Activated CD8-positive, alpha-beta T cell treated with anti-CD3 and anti-CD28 coated beads for 36 hours (primary cell): ENCODE data around the gene HOXA10. TPM values are rescaled to one million over a fixed set of nuclear protein-coding genes. Genes with fewer than 3 reads are reported as not detected.

Experiments used
- ATAC-seq: fragments of 200-7000 bp; cut with Tn5 transposase; one replicate; pipeline ENCODE4 v1.10.0; 2021; ENCODE audit warnings: mild to moderate bottlenecking, moderate library complexity
- CTCF ChIA-PET: fragments of 350-600 bp; sonication (Branson Sonifier 250); formaldehyde crosslinking; loops from one replicate; lab custom pipeline; 2021; ENCODE audit warnings: antibody characterized with exemption; lab: Charles Lee
- POLR2A ChIA-PET: fragments of 350-600 bp; sonication (Branson Sonifier 250); formaldehyde crosslinking; loops from one replicate; lab custom pipeline; 2021; ENCODE audit warnings: antibody characterized with exemption; lab: Charles Lee
- DNase-seq: peaks from one replicate; pipeline ENCODE4 v3.0.0-alpha.2; 2020
- H3K27ac Mint-ChIP-seq: one replicate; pipeline ENCODE4 v1.8.0; 2021; ENCODE audit warnings: mild to moderate bottlenecking, mixed read lengths
- H3K27me3 Mint-ChIP-seq: one replicate; pipeline ENCODE4 v1.8.0; 2021; ENCODE audit warnings: mixed read lengths
- H3K36me3 Mint-ChIP-seq: one replicate; pipeline ENCODE4 v1.8.0; 2021; ENCODE audit warnings: low read depth, mixed read lengths
- H3K4me1 Mint-ChIP-seq: one replicate; pipeline ENCODE4 v1.8.0; 2021; ENCODE audit warnings: low read depth, mixed read lengths
- H3K4me3 Mint-ChIP-seq: one replicate; pipeline ENCODE4 v1.8.0; 2021; ENCODE audit warnings: mild to moderate bottlenecking, moderate library complexity, mixed read lengths
- H3K9me3 Mint-ChIP-seq: one replicate; pipeline ENCODE4 v1.8.0; 2021; ENCODE audit warnings: mixed read lengths
- intact Hi-C: fragments of 100-400 bp; cut with micrococcal nuclease; formaldehyde crosslinking; loops from one replicate; pipeline ENCODE4 v1.10.0; 2022
- total RNA-seq, 2 experiments: library from RNA; stranded (reverse); gene quantifications; one replicate each; pipeline ENCODE4 v1.2.3, GENCODE V29; 2021
- TF ChIP-seq, protein P1 (sequence below): fragments of 200-600 bp; IDR thresholded peaks from one replicate; pipeline ENCODE4 v1.8.0; 2022; ENCODE audit warnings: antibody characterized with exemption, mild to moderate bottlenecking

Gene HOXA10
- total RNA-seq, 2 experiments from 2014 or later, result not detected

DNA sequence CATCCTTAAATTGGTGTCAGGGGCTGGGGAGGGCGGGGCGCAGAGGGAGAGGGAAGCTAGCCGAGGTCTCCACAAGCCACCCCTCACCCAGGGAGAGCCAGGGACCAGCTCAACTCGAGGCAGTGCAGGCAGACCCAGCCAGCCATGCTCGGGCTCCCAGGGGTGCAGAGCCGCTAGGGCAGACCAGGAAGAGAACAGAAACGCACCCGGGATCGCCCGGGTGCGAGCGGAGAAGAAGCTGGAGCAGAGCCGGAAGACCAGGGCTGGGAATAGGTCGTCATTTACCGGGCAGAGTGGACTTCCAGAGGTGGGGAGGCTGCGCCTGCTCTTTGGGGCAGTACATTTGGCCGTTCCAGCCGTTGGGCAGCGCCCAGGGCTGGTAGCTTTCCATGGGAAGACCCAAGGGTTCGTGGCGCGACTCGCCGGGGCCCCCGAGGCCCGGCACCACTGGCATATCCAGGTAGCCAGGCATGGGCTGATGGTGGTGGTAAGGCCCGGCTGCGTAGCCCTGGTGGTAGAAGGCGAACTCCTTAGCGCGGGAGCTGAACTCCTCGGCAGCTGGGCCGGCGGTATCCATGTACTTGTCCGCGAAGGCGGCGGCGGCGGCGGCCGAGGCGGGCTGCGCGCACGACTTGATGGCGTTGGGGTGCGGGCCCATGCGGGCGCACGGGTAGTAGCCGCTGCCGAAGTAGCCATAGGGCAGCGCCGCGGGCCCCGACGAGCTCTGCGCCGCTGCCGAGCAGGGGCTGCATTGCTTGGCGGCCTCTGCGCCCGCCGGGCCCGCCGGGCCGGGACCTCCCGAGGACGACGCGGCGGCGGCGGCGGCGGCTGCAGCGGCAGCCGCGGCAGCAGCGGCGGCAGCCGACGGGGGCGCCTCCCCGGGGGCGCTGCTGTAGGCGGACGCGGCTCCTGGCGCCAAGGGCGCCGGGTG, 25.0 kb upstream of the HOXA10 start:
- intact Hi-C loops, result loop anchor here (5.0 kb wide), 3 partner anchors 42 to 583 kb away; partner anchors contain the start of gene HOXA7
- Mint-ChIP-seq H3K9me3 (no peaks in the 10 kb centered on the region), H3K27me3 (peaks cover 80% of the 10 kb centered on the region), H3K4me1 (peaks cover 28% of the 10 kb centered on the region), H3K27ac (no peak overlapping the region), H3K4me3 (peak overlapping the region; percentile 53), H3K36me3 (no peaks in the 10 kb centered on the region)
- CTCF ChIA-PET, result interaction anchor here (0.9 to 2.8 kb wide), 13 partner anchors 9 to 895 kb away, joined by 3 to 8 read pairs (median 4); partner anchors contain the start of gene EVX1
- TF ChIP-seq, protein P1, sequence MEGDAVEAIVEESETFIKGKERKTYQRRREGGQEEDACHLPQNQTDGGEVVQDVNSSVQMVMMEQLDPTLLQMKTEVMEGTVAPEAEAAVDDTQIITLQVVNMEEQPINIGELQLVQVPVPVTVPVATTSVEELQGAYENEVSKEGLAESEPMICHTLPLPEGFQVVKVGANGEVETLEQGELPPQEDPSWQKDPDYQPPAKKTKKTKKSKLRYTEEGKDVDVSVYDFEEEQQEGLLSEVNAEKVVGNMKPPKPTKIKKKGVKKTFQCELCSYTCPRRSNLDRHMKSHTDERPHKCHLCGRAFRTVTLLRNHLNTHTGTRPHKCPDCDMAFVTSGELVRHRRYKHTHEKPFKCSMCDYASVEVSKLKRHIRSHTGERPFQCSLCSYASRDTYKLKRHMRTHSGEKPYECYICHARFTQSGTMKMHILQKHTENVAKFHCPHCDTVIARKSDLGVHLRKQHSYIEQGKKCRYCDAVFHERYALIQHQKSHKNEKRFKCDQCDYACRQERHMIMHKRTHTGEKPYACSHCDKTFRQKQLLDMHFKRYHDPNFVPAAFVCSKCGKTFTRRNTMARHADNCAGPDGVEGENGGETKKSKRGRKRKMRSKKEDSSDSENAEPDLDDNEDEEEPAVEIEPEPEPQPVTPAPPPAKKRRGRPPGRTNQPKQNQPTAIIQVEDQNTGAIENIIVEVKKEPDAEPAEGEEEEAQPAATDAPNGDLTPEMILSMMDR, result no peak
- DNase-seq, result no peak
- ATAC-seq, result peak; percentile 11
- POLR2A ChIA-PET, result interaction anchor here (1.4 kb wide), 1 partner anchor 14 kb away, joined by 5 read pairs; the partner anchor contains the start of gene HOXA11

DNA sequence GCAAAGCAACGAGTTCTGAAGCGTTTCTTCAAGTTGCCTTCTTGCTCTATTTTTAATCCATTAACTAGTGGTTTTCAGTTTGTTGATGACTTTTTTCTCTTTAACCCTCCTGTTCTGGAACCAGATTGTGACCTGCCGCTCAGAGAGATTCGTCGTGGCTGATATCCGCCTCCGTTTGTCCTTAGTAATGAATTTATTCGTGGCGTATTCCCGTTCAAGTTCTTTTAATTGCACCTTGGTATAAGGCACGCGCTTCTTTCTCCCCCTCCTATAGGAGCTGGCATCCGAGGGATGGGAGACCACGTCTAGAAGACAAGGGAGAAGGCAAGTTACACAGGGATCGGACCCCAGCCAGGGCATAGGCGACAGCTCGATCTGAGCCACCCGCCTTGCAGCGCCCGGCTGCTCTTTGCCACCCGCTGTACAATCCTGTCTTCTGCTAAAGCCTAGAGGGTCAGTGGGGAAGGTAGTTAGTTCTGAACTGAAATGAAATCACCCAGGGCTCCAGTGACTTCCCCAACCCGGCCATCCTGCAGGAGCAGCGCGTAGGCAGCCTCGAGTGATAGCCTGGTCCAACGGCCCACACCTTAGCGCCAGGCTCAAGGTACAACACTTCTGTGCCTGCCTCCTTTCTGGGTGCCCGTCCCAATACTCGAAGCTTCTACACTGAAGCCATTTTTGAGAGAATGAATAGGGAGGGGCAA, 24.2 kb upstream of the HOXA10 start:
- no peaks in the 10 kb centered on the region for H3K9me3 Mint-ChIP-seq
- H3K27ac Mint-ChIP-seq, result no peak overlapping the region
- DNase-seq, result no peak
- peaks cover 33% of the 10 kb centered on the region for H3K4me1 Mint-ChIP-seq
- intact Hi-C loops, result loop anchor here (5.0 kb wide), 3 partner anchors 41 to 584 kb away; partner anchors contain the start of gene HOXA7
- CTCF ChIA-PET, result interaction anchor here (0.9 to 2.8 kb wide), 12 partner anchors 8 to 896 kb away, joined by 3 to 8 read pairs (median 4); partner anchors contain the start of gene EVX1
- TF ChIP-seq, protein P1, result no peak
- H3K27me3 Mint-ChIP-seq, result peaks cover 81% of the 10 kb centered on the region
- no peak overlapping the region for H3K4me3 Mint-ChIP-seq
- POLR2A ChIA-PET, result interaction anchor here (1.4 kb wide), 1 partner anchor 13 kb away, joined by 5 read pairs; the partner anchor contains the start of gene HOXA11
- no peak for ATAC-seq
- H3K36me3 Mint-ChIP-seq, result no peaks in the 10 kb centered on the region

DNA sequence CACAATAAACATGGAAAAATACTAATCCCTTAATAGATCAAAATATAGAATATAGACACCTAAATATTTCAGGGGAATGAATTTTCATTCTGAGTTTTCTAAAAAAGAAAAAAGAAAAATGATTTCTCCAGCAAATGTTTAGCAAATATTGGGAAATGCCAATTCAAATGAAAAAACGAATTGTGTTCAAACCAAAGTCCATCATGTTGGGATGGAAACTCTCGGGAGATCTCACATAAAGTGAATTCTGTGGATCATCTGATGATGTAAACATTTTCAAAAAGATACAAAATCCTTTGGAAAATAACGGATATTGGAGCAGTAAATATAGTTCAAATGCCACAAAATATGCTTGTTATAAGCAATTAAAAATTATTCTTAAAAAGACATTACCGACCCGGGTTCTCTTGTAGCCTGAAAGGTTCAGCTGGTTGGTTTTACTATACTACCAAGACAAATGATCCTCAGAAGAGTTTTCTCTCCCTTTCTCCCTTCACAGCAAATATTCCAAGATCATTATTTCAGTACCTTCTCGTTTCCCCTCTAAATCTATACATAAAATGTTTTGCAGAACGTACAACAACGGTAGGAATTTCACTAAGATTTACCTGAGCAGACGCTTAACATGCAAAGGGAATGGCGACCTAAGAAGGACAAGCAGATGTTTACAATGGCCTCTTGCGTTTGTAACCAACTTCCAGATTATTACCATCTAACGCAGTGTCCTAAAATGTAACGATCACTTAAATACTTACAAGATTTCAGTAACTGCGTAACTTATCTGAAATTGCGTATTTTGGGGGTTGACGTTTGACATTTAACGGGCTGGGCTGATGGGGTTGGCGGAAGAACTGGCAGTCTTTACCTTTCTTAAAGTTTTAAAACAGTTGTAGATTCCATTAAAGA, 23.3 kb upstream of the HOXA10 start:
- DNase-seq, result no peak
- H3K27ac Mint-ChIP-seq, result no peak overlapping the region
- peaks cover 32% of the 10 kb centered on the region for H3K4me1 Mint-ChIP-seq
- no peak overlapping the region for H3K4me3 Mint-ChIP-seq
- ChIA-PET POLR2A (no interaction called here), CTCF (interaction anchor here (2.1 to 2.3 kb wide), 2 partner anchors 14 to 47 kb away, joined by 6 to 7 read pairs; no protein-coding TSS in a partner anchor)
- H3K27me3 Mint-ChIP-seq, result peaks cover 78% of the 10 kb centered on the region
- TF ChIP-seq, protein P1, result no peak
- no peaks in the 10 kb centered on the region for H3K9me3 Mint-ChIP-seq
- no peak for ATAC-seq
- no peaks in the 10 kb centered on the region for H3K36me3 Mint-ChIP-seq
- intact Hi-C loops, result loop anchor here (5.0 kb wide), 3 partner anchors 40 to 585 kb away; partner anchors contain the start of gene HOXA7

DNA sequence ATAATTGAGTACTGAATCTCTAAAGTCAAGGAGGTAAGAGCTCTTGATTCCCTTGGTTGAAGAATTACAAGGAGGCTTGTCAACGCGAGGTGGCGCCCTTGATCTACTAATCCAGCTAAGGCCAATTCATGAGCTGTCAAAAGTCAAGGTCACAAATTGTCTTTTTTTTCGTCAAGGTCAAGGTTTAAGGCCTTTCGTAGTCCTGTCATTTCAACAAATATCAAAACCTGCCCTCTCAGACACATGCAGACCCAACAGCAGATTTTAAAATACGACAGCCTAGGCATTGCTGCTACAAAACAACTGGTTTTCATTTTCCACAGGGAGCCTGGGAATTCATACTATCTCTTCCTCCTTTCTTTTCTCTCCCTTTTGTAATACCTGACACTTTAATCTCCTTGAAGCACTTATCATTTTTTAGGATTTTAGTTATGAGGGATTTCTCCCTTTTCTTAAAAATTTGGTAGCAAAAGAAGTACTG, 22.2 kb upstream of the HOXA10 start:
- no peak overlapping the region for H3K27ac Mint-ChIP-seq
- H3K4me3 Mint-ChIP-seq, result no peak overlapping the region
- DNase-seq (peak; percentile 94), ATAC-seq (peak; percentile 32)
- H3K27me3 Mint-ChIP-seq, result peaks cover 78% of the 10 kb centered on the region
- ChIA-PET POLR2A (interaction anchor here (0.5 kb wide), 1 partner anchor 476 kb away, joined by 4 read pairs; no protein-coding TSS in a partner anchor), CTCF (interaction anchor here (0.6 to 3.2 kb wide), 68 partner anchors 9 to 900 kb away, joined by 3 to 42 read pairs (median 4); partner anchors contain the start of genes EVX1, HOXA10 and HOXA11)
- intact Hi-C loops, result loop anchor here (5.0 kb wide), 3 partner anchors 39 to 586 kb away; partner anchors contain the start of gene HOXA7
- TF ChIP-seq, protein P1, result peak; percentile 84
- H3K9me3 Mint-ChIP-seq, result no peaks in the 10 kb centered on the region
- H3K36me3 Mint-ChIP-seq, result no peaks in the 10 kb centered on the region
- H3K4me1 Mint-ChIP-seq, result peaks cover 31% of the 10 kb centered on the region
